Esophagus (tissue), 2 donors: Measurements from ENCODE around the gene LTC4S. TPM values are rescaled to one million over a fixed set of nuclear protein-coding genes. Genes with fewer than 3 reads are reported as not detected.

Experiments
- H3K27ac ChIP-seq, 2 donors: one replicate each; pipeline ENCODE4 v1.5.1; 2013; ENCODE audit warnings: low read depth in 2 of 2, mild to moderate bottlenecking in 2 of 2, inconsistent platforms in 1 of 2, low read length in 1 of 2, moderate library complexity in 1 of 2
- H3K27me3 ChIP-seq, 2 donors: one replicate each; pipeline ENCODE4 v1.6.1; 2013; ENCODE audit warnings: low read length in 2 of 2, control low read depth in 1 of 2, mild to moderate bottlenecking in 1 of 2; ENCODE audit not compliant: insufficient read depth in 2 of 2, control insufficient read depth in 1 of 2
- H3K36me3 ChIP-seq, 2 donors: one replicate each; pipeline ENCODE4 v1.6.1; 2013; ENCODE audit warnings: low read length in 1 of 2; ENCODE audit not compliant: control insufficient read depth in 2 of 2, insufficient read depth in 2 of 2
- H3K4me1 ChIP-seq, 2 donors: one replicate each; pipeline ENCODE4 v1.6.1; 2013; ENCODE audit warnings: low read length in 1 of 2; ENCODE audit not compliant: control insufficient read depth in 2 of 2, insufficient read depth in 2 of 2
- H3K4me3 ChIP-seq, 2 donors: one replicate each; pipeline ENCODE4 v1.5.1; 2013; ENCODE audit warnings: low read length in 2 of 2, mild to moderate bottlenecking in 2 of 2, low read depth in 1 of 2, moderate library complexity in 1 of 2
- H3K9me3 ChIP-seq, 2 donors: one replicate each; pipeline ENCODE4 v1.6.1; 2013; ENCODE audit warnings: mild to moderate bottlenecking in 2 of 2, low read depth in 1 of 2, low read length in 1 of 2, moderate library complexity in 1 of 2; ENCODE audit not compliant: control insufficient read depth in 2 of 2, insufficient read depth in 1 of 2
- WGBS, 2 donors: extraction: QIAGEN DNeasy Blood & Tissue Kit; methylation state at CpG; one replicate each; pipeline ENCODE4 v1.1.7; 2013; 5-methylcytosine and 5-hydroxymethylcytosine counted together
- polyA plus RNA-seq, 2 donors: library from polyadenylated mRNA; stranded (reverse); fragments of 200-250 nt; gene quantifications; one replicate each; pipeline ENCODE4 v1.2.3, GENCODE V29; 2013
- donor health status: healthy with polysubstance abuse.
- donor health status: Bipolar disorder and iron deficiency.

Gene LTC4S
- polyA plus RNA-seq, 2 donors: 3.0 to 6.5 TPM

- Histone ChIP-seq H3K4me1 (peaks cover 15 to 39% of the 10 kb centered on the region in 2 donors), H3K36me3 (peaks cover 11 to 27% of the 10 kb centered on the region in 2 donors)
- WGBS, 2 donors: 0% methylated on average over 53 to 54 of the region's 54 CpGs
These were observed 27.7 kb downstream of the LTC4S start for GRCh38 chr5:179821298-179822058.

GRCh38 chr5:179822059-179822432 lies 28.3 kb downstream of the LTC4S start:
- peak overlapping the region in 1 of 2 donors; percentile 40 for H3K27ac ChIP-seq
- H3K4me3 ChIP-seq: peak overlapping the region; percentile 20 to 95
- H3K36me3 ChIP-seq: peaks cover 16 to 29% of the 10 kb centered on the region in 2 donors
- H3K9me3 ChIP-seq: no peaks in the 10 kb centered on the region
- peaks cover 12 to 39% of the 10 kb centered on the region in 2 donors for H3K4me1 ChIP-seq
- WGBS, 2 donors: 31 to 38% methylated on average over 3 of the region's 3 CpGs
- H3K27me3 ChIP-seq: no peaks in the 10 kb centered on the region

More at GRCh38 chr5:179821298-179822058, 27.7 kb downstream of the LTC4S start:
- peak overlapping the region; percentile 84 to 95 for H3K4me3 ChIP-seq
- H3K27me3 ChIP-seq: no peaks in the 10 kb centered on the region
- peak overlapping the region; percentile 99 for H3K27ac ChIP-seq
- no peaks in the 10 kb centered on the region for H3K9me3 ChIP-seq

- Histone ChIP-seq H3K27ac (peak overlapping the region in 1 of 2 donors; percentile 40), H3K36me3 (peaks cover 16 to 31% of the 10 kb centered on the region in 2 donors)
- 36 to 40% methylated on average over 8 of the region's 8 CpGs for WGBS, 2 donors
These were observed 28.7 kb downstream of the LTC4S start for GRCh38 chr5:179822444-179822990.

GRCh38 chr5:179823937-179824744 lies 30.4 kb downstream of the LTC4S start:
- H3K4me1 ChIP-seq: peaks cover 9 to 32% of the 10 kb centered on the region in 2 donors
- no peaks in the 10 kb centered on the region for H3K9me3 ChIP-seq
- H3K27ac ChIP-seq: no peak overlapping the region
- WGBS, 2 donors: 79 to 84% methylated on average over 22 of the region's 22 CpGs
- peaks cover 16 to 36% of the 10 kb centered on the region in 2 donors for H3K36me3 ChIP-seq
- H3K27me3 ChIP-seq: no peaks in the 10 kb centered on the region
- H3K4me3 ChIP-seq: no peak overlapping the region

More at GRCh38 chr5:179822444-179822990, 28.7 kb downstream of the LTC4S start:
- peaks cover 12 to 39% of the 10 kb centered on the region in 2 donors for H3K4me1 ChIP-seq
- H3K27me3 ChIP-seq: no peaks in the 10 kb centered on the region
- H3K9me3 ChIP-seq: no peaks in the 10 kb centered on the region
- H3K4me3 ChIP-seq: peak overlapping the region; percentile 20 to 95

GRCh38 chr5:179824745-179825112 lies 30.9 kb downstream of the LTC4S start:
- 74 to 82% methylated on average over 3 of the region's 3 CpGs for WGBS, 2 donors
- Histone ChIP-seq H3K4me1 (peaks cover 6 to 27% of the 10 kb centered on the region in 2 donors), H3K9me3 (no peaks in the 10 kb centered on the region), H3K4me3 (no peak overlapping the region), H3K36me3 (peaks cover 16 to 39% of the 10 kb centered on the region in 2 donors), H3K27ac (no peak overlapping the region), H3K27me3 (no peaks in the 10 kb centered on the region)

- no peaks in the 10 kb centered on the region for H3K27me3 ChIP-seq
- peaks cover 6 to 19% of the 10 kb centered on the region in 2 donors for H3K4me1 ChIP-seq
- H3K27ac ChIP-seq: no peak overlapping the region
- H3K4me3 ChIP-seq: no peak overlapping the region
- no peaks in the 10 kb centered on the region for H3K9me3 ChIP-seq
- WGBS, 2 donors: 76 to 82% methylated on average over 13 of the region's 13 CpGs
- peaks cover 16 to 41% of the 10 kb centered on the region in 2 donors for H3K36me3 ChIP-seq
These were observed 31.9 kb downstream of the LTC4S start for GRCh38 chr5:179825655-179826182.

- WGBS, 2 donors: 48 to 51% methylated on average over 9 of the region's 9 CpGs
- Histone ChIP-seq H3K9me3 (no peaks in the 10 kb centered on the region), H3K4me3 (no peak overlapping the region), H3K27me3 (no peaks in the 10 kb centered on the region), H3K27ac (peak overlapping the region; percentile 10 to 74), H3K36me3 (peaks cover 21 to 54% of the 10 kb centered on the region in 2 donors), H3K4me1 (peaks cover 3 to 14% of the 10 kb centered on the region in 2 donors)
These were observed 33.9 kb downstream of the LTC4S start for GRCh38 chr5:179827680-179828079.

- H3K4me1 ChIP-seq: peaks cover 0 to 9% of the 10 kb centered on the region in 2 donors
- WGBS, 2 donors: 94 to 96% methylated on average over 3 of the region's 3 CpGs
- no peaks in the 10 kb centered on the region for H3K27me3 ChIP-seq
- no peak overlapping the region for H3K27ac ChIP-seq
- H3K36me3 ChIP-seq: peaks cover 29 to 60% of the 10 kb centered on the region in 2 donors
- H3K9me3 ChIP-seq: no peaks in the 10 kb centered on the region
- H3K4me3 ChIP-seq: no peak overlapping the region
These were observed 35.1 kb downstream of the LTC4S start for GRCh38 chr5:179828756-179829421.
